Keratinocyte (primary cell): ENCODE measurements around the gene LELP1. TPM values are rescaled to one million over a fixed set of nuclear protein-coding genes. Genes with fewer than 3 reads are reported as not detected.

ENCODE experiments used
- DNase-seq: peaks from one replicate; pipeline ENCODE4 v3.0.0-alpha.2; 2011; ENCODE audit warnings: low read depth, missing footprints, low spot score
- FAIRE-seq: peaks from 2 replicates; lab custom pipeline; 2011; peaks lifted over from hg19 to GRCh38; lab: Jason Lieb, UNC
- H2AFZ ChIP-seq: 2 replicates; pipeline ENCODE4 v1.6.0; 2012; ENCODE audit warnings: low read length, control low read depth, inconsistent platforms; ENCODE audit not compliant: control insufficient read depth
- H3K27ac ChIP-seq: 2 replicates; pipeline ENCODE4 v1.5.1; 2011; ENCODE audit warnings: low read length; ENCODE audit not compliant: control insufficient read depth, insufficient read depth
- H3K27me3 ChIP-seq: 3 replicates; pipeline ENCODE4 v1.6.0; 2011; ENCODE audit warnings: low read length; ENCODE audit not compliant: control insufficient read depth, insufficient read depth; ENCODE audit errors: extremely low read depth
- H3K36me3 ChIP-seq, 2 experiments: 2 replicates in 1 of 2; 3 replicates in 1 of 2; pipeline ENCODE4 v1.5.1; 2011; ENCODE audit warnings: low read length in 2 of 2, mild to moderate bottlenecking in 1 of 2; ENCODE audit not compliant: control insufficient read depth in 2 of 2, insufficient read depth in 2 of 2; ENCODE audit errors: extremely low read depth in 1 of 2
- H3K4me1 ChIP-seq: 3 replicates; pipeline ENCODE4 v1.5.1; 2011; ENCODE audit warnings: low read length; ENCODE audit not compliant: control insufficient read depth, insufficient read depth; ENCODE audit errors: extremely low read depth
- H3K4me2 ChIP-seq: 3 replicates; pipeline ENCODE4 v1.6.0; 2011; ENCODE audit warnings: low read depth, low read length; ENCODE audit not compliant: control insufficient read depth, insufficient read depth; ENCODE audit errors: extremely low read depth
- H3K4me3 ChIP-seq, 3 experiments: fragments of 200-600 bp in 1 of 3; sonication (generic) in 1 of 3; 2 replicates in 2 of 3; 3 replicates in 1 of 3; pipeline ENCODE4 v1.5.1; 2011 to 2016; ENCODE audit warnings: low read length in 3 of 3, mild to moderate bottlenecking in 3 of 3, control low read depth in 2 of 3, inconsistent platforms in 1 of 3, low read depth in 1 of 3, mixed read lengths in 1 of 3, mixed run types in 1 of 3, moderate library complexity in 1 of 3; ENCODE audit not compliant: control insufficient read depth in 2 of 3, insufficient read depth in 2 of 3; ENCODE audit errors: extremely low read depth in 1 of 3
- H3K79me2 ChIP-seq: 2 replicates; pipeline ENCODE4 v1.6.0; 2012; ENCODE audit warnings: low read length; ENCODE audit not compliant: control insufficient read depth, insufficient read depth
- H3K9ac ChIP-seq: 3 replicates; pipeline ENCODE4 v1.6.0; 2011; ENCODE audit warnings: low read length; ENCODE audit not compliant: control insufficient read depth, insufficient read depth; ENCODE audit errors: extremely low read depth
- H3K9me1 ChIP-seq: 3 replicates; pipeline ENCODE4 v1.6.0; 2011; ENCODE audit warnings: low read length; ENCODE audit not compliant: control insufficient read depth, insufficient read depth; ENCODE audit errors: extremely low read depth
- H3K9me3 ChIP-seq: 2 replicates; pipeline ENCODE4 v1.5.1; 2012; ENCODE audit warnings: low read depth, low read length; ENCODE audit not compliant: control insufficient read depth
- H4K20me1 ChIP-seq: 3 replicates; pipeline ENCODE4 v1.6.0; 2011; ENCODE audit warnings: low read length; ENCODE audit not compliant: control insufficient read depth, insufficient read depth; ENCODE audit errors: extremely low read depth
- EZH2 ChIP-seq: IDR thresholded peaks from one replicate; pipeline ENCODE4 v1.6.1; 2012; ENCODE audit warnings: inconsistent platforms, mild to moderate bottlenecking, low read length, moderate library complexity
- dilution Hi-C: fragments of 300-500 bp; cut with MboI; formaldehyde crosslinking; loops from one replicate; pipeline ENCODE4 v1.7.0; 2020; ENCODE audit warnings: low sequenced_read_pairs; ENCODE audit not compliant: extremely low pct_ligation_motif_present
- polyA plus RNA-seq, 5 experiments: library from polyadenylated mRNA; depleted of rRNA in 3 of 5; stranded (reverse) in 3 of 5; stranded (forward) in 1 of 5; unstranded in 1 of 5; fragments of >200 nt; gene quantifications; 1 replicate in 1 of 5; 2 replicates in 3 of 5; 3 replicates in 1 of 5; pipeline versions ENCODE4 v1.2.1 to v1.2.3, GENCODE V29; 2011 to 2012; ENCODE audit warnings: missing spikeins in 2 of 5, low read depth in 1 of 5, low replicate concordance in 1 of 5
- TF ChIP-seq, protein P1 (sequence below), 3 experiments: IDR thresholded peaks in 1 of 3; conservative IDR thresholded peaks in 1 of 3; optimal IDR thresholded peaks in 1 of 3; 2 replicates in 2 of 3; 3 replicates in 1 of 3; pipeline versions ENCODE3 to v1.5.1; 2011; ENCODE audit warnings: low read length in 3 of 3, mild to moderate bottlenecking in 3 of 3, moderate library complexity in 2 of 3, control low read depth in 1 of 3, inconsistent platforms in 1 of 3; ENCODE audit not compliant: insufficient read depth in 2 of 3; ENCODE audit errors: extremely low read depth in 1 of 3

Gene LELP1
- polyA plus RNA-seq, 1 donor (not counting 4 experiments of a cell fraction or from before 2014, with no cell fraction given), result not detected

DNA sequence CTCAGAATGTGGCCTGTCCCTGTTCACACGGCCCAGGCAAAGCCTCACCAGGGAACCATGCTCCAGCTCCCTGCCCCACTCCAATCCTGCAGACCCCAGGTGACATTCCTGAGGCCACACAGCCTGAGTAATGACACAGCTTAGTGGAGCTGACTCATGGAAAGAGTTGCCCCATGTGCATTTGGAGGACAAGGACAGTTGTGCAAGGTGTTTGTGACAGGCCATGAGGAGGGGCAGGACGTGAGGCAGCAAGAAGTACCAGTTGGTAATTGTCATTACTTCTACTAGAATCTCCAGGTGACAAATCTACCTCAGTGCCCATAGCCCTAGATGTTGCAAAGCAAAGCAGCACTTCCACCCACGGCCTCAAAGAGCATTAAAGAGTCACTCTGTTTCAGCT lies 29.3 kb downstream of the LELP1 start:
- no peak overlapping the region for H3K4me3 ChIP-seq
- no peak overlapping the region for H2AFZ ChIP-seq
- H3K9me3 ChIP-seq, result no peaks in the 10 kb centered on the region
- no peak overlapping the region for H3K9ac ChIP-seq
- no peaks in the 10 kb centered on the region for H3K36me3 ChIP-seq
- H3K9me1 ChIP-seq, result no peaks in the 10 kb centered on the region
- no peak overlapping the region for H3K27ac ChIP-seq
- DNase-seq (no peak), FAIRE-seq (no peak)
- H3K4me2 ChIP-seq, result no peak overlapping the region
- no peaks in the 10 kb centered on the region for H4K20me1 ChIP-seq
- TF ChIP-seq EZH2, result no peak
- TF ChIP-seq, protein P1, sequence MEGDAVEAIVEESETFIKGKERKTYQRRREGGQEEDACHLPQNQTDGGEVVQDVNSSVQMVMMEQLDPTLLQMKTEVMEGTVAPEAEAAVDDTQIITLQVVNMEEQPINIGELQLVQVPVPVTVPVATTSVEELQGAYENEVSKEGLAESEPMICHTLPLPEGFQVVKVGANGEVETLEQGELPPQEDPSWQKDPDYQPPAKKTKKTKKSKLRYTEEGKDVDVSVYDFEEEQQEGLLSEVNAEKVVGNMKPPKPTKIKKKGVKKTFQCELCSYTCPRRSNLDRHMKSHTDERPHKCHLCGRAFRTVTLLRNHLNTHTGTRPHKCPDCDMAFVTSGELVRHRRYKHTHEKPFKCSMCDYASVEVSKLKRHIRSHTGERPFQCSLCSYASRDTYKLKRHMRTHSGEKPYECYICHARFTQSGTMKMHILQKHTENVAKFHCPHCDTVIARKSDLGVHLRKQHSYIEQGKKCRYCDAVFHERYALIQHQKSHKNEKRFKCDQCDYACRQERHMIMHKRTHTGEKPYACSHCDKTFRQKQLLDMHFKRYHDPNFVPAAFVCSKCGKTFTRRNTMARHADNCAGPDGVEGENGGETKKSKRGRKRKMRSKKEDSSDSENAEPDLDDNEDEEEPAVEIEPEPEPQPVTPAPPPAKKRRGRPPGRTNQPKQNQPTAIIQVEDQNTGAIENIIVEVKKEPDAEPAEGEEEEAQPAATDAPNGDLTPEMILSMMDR (optimal IDR thresholded peaks at IDR 0.05 in 1 of 3, IDR thresholded peaks at IDR 0.05 in 1 of 3, conservative IDR thresholded peaks at IDR 0.05 in 1 of 3; ENCODE audit: extremely low read depth in 1 of 3, insufficient read depth in 2 of 3, low read length in 3 of 3), result no peak
- no peaks in the 10 kb centered on the region for H3K79me2 ChIP-seq
- H3K4me1 ChIP-seq, result no peaks in the 10 kb centered on the region
- dilution Hi-C loops, result loop anchor here (5.0 kb wide), 1 partner anchor 35 kb away; no protein-coding TSS in a partner anchor
- H3K27me3 ChIP-seq, result peaks cover 3% of the 10 kb centered on the region

GRCh38 chr1:153233448-153233847 lies 30.2 kb downstream of the LELP1 start:
- Histone ChIP-seq H3K27ac (no peak overlapping the region), H3K9ac (no peak overlapping the region), H3K9me3 (no peaks in the 10 kb centered on the region), H3K4me1 (no peaks in the 10 kb centered on the region), H3K4me3 (no peak overlapping the region), H3K4me2 (no peak overlapping the region), H3K9me1 (no peaks in the 10 kb centered on the region), H3K36me3 (no peaks in the 10 kb centered on the region), H3K27me3 (peaks cover 3% of the 10 kb centered on the region), H4K20me1 (no peaks in the 10 kb centered on the region), H2AFZ (no peak overlapping the region), H3K79me2 (no peaks in the 10 kb centered on the region)
- DNase-seq, result no peak
- dilution Hi-C loops, result loop anchor here (5.0 kb wide), 1 partner anchor 36 kb away; no protein-coding TSS in a partner anchor
- no peak for FAIRE-seq
- TF ChIP-seq EZH2, result no peak
- TF ChIP-seq, protein P1 (optimal IDR thresholded peaks at IDR 0.05 in 1 of 3, IDR thresholded peaks at IDR 0.05 in 1 of 3, conservative IDR thresholded peaks at IDR 0.05 in 1 of 3; ENCODE audit: extremely low read depth in 1 of 3, insufficient read depth in 2 of 3, low read length in 3 of 3), result no peak
